HFFc6 (cell line): Measurements from ENCODE around the gene ECSCR. TPM values are rescaled to one million over a fixed set of nuclear protein-coding genes. Genes with fewer than 3 reads are reported as not detected.

Experiments
- DNase-seq: peaks from one replicate; pipeline ENCODE4 v3.0.0-alpha.2; 2018
- H3K27ac Mint-ChIP-seq: 2 replicates; pipeline ENCODE4 v1.8.0; 2020; ENCODE audit warnings: mild to moderate bottlenecking, mixed read lengths
- H3K27me3 Mint-ChIP-seq: 2 replicates; pipeline ENCODE4 v1.8.0; 2021; ENCODE audit warnings: mild to moderate bottlenecking, moderate library complexity, mixed read lengths; ENCODE audit not compliant: insufficient read depth
- H3K36me3 Mint-ChIP-seq: 2 replicates; pipeline ENCODE4 v1.8.0; 2021; ENCODE audit warnings: low read depth, mixed read lengths
- H3K4me1 Mint-ChIP-seq: 2 replicates; pipeline ENCODE4 v1.8.0; 2020; ENCODE audit warnings: low read depth, mixed read lengths
- H3K4me3 Mint-ChIP-seq: 2 replicates; pipeline ENCODE4 v1.8.0; 2020; ENCODE audit warnings: mild to moderate bottlenecking, moderate library complexity, mixed read lengths
- H3K9me3 Mint-ChIP-seq: 2 replicates; pipeline ENCODE4 v1.8.0; 2020; ENCODE audit warnings: mild to moderate bottlenecking, mixed read lengths
- CTCF ChIP-seq: fragments of 200-600 bp; sonication (generic); IDR thresholded peaks from 2 replicates; pipeline ENCODE4 v1.5.0; 2021; ENCODE audit warnings: antibody characterized with exemption, mild to moderate bottlenecking
- total RNA-seq, 6 experiments: library from RNA; stranded (reverse); fragmentation: NEBNext Ultra II Directional; extraction: Animal tissue kit (Norgen Biotek cat#: 25700); gene quantifications; 2 replicates in 1 of 6; 3 replicates in 5 of 6; pipeline ENCODE4 v1.2.3, GENCODE V29; 2021

Gene ECSCR
- total RNA-seq, 6 experiments from 2014 or later: 0.28 to 0.91 (median 0.83) TPM

GRCh38 chr5:139401546-139401945, 61.0 kb downstream of the ECSCR start:
- Mint-ChIP-seq H3K4me3 (no peak overlapping the region), H3K27me3 (peaks cover 3% of the 10 kb centered on the region), H3K36me3 (no peaks in the 10 kb centered on the region), H3K4me1 (peaks cover 25% of the 10 kb centered on the region), H3K27ac (no peak overlapping the region), H3K9me3 (no peaks in the 10 kb centered on the region)
- DNase-seq: no peak
- no peak for TF ChIP-seq CTCF

GRCh38 chr5:139399501-139400121, 62.9 kb downstream of the ECSCR start:
- no peak for DNase-seq
- Mint-ChIP-seq H3K27me3 (peaks cover 5% of the 10 kb centered on the region), H3K9me3 (no peaks in the 10 kb centered on the region), H3K4me3 (no peak overlapping the region), H3K27ac (no peak overlapping the region), H3K4me1 (peaks cover 23% of the 10 kb centered on the region), H3K36me3 (no peaks in the 10 kb centered on the region)
- no peak for TF ChIP-seq CTCF

Other genes starting within 250 kb of the ECSCR start
- 100 to 1,000 TPM; 117 to 179 (median 140) TPM for gene MATR3, start 169.0 kb downstream of the ECSCR start, total RNA-seq
- gene PAIP2, start 120.9 kb downstream of the ECSCR start, total RNA-seq: 10 to 100 TPM; 55.1 to 64.8 (median 59.8) TPM
- not detected for gene SLC23A1, start 79.4 kb downstream of the ECSCR start, total RNA-seq
- under 1 TPM in 2 of 6 experiments, not detected in 4; 0.14 to 0.20 TPM for gene MZB1, start 72.8 kb downstream of the ECSCR start, total RNA-seq
- gene PROB1, start 67.6 kb downstream of the ECSCR start, total RNA-seq: 1 to 10 TPM; 2.8 to 5.3 (median 5.1) TPM
- 1 to 10 TPM; 4.0 to 6.9 (median 5.2) TPM for gene SPATA24, start 58.7 kb downstream of the ECSCR start, total RNA-seq
- 10 to 100 TPM; 14.3 to 19.9 (median 18.2) TPM for gene DNAJC18, start 23.2 kb downstream of the ECSCR start, total RNA-seq
- gene SMIM33, start 8.3 kb upstream of the ECSCR start, total RNA-seq: not detected
- gene STING1, start 20.0 kb upstream of the ECSCR start, total RNA-seq: 10 to 100 TPM; 68.8 to 99.6 (median 87.9) TPM
- gene UBE2D2, start 98.6 kb upstream of the ECSCR start, total RNA-seq: 100 to 1,000 TPM; 113 to 144 (median 123) TPM
- gene CXXC5, start 185.6 kb upstream of the ECSCR start, total RNA-seq: 10 to 100 TPM; 46.4 to 58.5 (median 49.2) TPM